ENCODE data around the gene CACHD1.

Gene CACHD1

DNA sequence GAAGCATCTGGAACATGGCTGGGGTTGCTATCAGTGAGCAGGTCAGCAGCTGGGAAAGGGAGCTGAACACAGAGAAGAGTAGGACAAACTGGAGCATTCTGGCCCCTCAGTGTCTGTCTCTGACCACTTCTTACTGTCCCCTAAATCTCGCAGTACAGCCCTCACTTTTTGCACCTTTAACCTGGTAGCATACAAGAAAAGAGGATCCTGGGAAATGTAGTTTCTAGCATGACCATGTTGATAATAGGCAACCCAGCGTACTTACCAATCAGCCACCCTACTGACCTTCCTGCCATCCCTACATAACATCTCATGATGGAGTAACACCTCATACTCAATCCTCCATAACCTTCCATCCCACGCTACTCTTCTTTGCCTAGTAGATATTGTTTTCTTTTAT, 175.8 kb downstream of the CACHD1 start:
- in situ Hi-C loops (cut with MboI; ENCODE audit: low sequenced_read_pairs), result no loop called here

DNA sequence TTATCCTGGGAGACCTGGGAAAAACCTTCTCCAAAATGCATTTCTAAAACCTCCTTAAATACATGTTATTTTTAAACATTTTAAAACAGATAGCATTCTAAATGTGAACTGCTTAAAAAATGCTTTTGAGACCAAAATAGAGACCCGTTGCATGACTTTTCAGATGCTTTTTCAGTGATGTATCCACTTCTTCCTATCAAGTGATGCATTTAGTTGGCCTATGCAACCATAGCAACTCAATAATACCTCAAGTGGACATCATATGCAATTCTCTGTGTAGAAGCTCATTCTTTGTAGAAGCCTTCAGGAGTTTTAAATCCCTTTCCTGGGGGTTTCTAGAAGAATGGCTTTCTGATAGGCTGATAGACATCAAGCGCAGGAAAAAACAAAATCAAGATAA, 180.5 kb downstream of the CACHD1 start:
- in situ Hi-C loops (cut with MboI; ENCODE audit: low sequenced_read_pairs), result no loop called here

DNA sequence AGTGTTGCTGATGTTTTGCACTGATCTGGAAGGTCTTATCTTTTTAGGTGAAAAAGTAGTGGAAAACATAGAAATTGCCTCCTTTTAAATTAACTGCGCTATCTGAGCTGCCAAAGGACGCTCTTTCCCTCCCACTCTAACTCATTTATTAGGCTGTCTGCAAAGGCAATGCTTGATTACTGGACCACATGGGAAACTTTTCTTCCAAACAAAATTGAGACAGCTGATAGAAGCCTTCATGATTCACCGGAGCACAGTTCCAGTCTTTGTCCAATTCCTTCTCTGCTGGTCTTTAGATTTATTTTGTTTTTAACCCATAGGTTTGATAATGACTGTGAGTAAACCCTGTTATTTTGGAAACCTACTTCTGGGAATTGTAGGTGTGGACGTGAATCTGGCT, 181.9 kb downstream of the CACHD1 start:
- in situ Hi-C loops (cut with MboI; ENCODE audit: low sequenced_read_pairs), result no loop called here

DNA sequence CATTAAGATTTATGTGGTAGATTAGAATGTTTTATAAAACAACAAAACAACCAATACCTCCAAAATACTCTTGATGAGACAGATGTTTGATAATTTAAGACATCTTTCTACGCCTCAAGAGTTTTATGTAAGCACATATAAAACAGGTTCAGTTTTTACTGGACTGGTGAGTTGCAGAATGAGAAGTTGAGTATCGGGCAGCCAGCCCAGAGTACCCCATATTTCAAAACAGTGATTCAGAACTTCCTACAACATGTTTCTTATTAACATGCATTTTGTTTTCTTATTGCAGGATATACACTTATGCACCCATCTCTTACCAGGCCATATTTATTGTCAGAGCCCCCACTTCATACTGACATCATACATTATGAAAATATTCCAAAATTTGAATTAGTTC, 183.5 kb downstream of the CACHD1 start:
- in situ Hi-C loops (cut with MboI; ENCODE audit: low sequenced_read_pairs), result no loop called here

DNA sequence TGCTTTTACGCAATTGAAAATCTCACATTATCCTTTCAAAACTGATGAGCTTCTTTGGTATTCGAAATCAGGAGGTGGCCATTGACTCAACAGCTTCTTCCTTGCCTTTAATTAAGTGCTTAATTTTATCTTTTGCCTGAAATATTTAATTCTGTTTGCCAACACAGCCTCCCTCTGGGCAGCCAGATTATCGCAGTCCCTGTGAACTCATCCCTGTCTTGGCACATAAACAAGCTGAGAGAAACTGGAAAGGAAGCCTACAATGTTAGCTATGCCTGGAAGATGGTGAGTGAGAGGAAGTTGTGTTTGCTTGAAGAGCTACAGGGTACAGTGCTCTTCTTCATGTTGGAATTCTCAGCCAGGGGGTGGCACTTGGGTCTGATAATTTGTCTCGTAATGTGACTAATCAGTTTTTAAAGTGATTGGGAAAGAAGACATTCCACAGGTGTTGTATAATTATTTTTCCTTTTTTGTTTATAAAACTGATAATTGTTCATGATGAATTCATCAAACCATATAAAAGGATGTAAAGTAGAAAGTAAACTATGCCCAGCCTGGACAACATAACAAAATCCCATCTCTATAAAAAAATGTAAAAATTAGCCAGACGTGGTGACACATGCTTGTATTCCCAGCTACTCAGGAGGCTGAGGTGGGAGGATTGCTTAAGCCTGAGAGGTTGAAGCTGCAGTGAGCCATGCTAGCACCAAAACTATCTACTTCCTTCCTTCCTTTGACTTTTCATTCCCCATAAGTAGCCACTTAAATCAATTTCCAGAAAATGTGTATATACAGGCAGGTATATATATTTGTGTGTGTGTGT, 184.8 kb downstream of the CACHD1 start:
- in situ Hi-C loops (cut with MboI; ENCODE audit: low sequenced_read_pairs), result no loop called here

DNA sequence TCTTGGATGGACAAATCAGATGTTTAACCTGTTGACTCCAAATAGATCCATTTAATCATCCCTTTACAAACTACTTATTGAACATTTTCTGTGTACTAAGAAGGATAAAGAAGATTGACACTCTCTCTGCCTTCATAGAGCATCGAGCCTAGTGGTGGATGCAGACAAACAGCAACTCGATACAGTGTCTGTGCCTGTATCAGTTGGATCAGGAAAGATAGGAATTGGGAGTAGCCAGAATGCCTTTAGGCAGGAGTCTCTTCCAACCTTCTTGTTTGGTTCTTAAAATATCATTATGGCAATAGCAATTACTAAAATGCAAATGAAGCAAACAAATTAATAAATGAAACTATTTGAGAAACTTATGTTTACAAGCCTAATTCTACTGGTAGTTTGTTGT, 185.9 kb downstream of the CACHD1 start:
- in situ Hi-C loops (cut with MboI; ENCODE audit: low sequenced_read_pairs), result no loop called here

DNA sequence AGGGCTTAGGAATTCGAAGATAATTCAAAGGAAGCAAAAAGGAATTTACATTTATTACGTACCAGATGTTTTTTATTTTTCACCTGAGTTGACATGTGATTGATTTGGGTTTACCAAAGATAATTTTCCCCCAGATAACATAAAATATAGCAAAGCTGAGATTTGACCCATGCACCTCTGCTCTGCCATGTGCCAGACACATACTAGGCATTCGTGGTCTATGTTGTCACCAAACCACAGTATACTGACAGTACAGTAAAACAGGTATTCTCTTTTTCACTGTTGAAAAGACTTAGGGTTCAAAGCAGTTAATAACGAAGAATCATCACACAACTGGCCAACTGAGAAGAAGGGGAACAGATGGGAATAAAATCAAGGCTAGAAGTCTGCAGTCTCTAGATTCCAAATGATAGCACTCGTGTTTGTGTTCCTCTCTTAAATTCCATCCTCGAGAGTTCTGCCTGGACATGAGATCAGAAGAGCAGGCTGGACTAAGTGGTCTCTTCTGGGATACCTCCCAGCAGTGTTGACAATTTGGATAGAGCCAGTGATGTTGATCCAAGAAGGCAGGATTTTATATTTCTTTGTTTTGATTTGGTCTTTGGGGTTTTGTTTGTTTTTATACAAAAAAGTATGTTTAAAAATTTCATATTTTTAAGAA, 189.7 kb downstream of the CACHD1 start:
- in situ Hi-C loops (cut with MboI; ENCODE audit: low sequenced_read_pairs), result no loop called here

DNA sequence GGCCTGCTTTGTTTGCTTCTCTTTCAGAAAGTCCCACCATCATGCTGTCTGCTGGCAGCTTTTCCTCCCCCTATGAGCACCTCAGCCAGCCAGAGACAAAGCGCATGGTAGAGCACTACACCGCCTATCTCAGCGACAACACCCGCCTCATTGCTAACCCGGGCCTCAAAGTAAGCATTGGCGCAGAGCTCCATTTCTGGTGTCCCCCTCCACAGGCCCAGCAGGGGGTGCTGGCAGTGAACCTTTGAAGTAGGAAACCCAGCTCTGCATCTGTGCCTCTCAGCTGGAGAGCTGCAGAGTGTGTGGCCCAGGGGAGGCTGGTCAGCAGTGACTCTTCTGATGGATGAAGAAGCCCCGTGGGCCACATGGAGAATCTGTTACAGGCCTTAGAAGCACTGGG, 193.7 kb downstream of the CACHD1 start:
- in situ Hi-C loops (cut with MboI; ENCODE audit: low sequenced_read_pairs), result no loop called here

DNA sequence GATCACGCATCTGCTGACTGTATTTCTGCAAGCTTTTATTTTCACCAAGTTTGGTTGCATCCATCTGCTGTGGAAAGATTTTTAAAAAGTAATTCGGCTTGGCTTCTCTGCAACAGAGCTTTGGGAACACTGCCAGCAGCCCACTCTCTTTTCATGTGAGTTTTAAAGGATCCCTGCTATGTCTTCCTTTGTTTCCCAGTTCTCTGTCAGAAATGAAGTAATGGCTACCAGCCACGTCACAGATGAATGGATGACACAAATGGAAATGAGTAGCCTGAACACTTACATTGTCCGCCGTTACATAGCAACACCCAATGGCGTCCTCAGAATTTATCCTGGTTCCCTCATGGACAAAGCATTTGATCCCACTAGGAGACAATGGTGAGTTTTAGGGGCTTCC, 194.4 kb downstream of the CACHD1 start:
- in situ Hi-C loops (cut with MboI; ENCODE audit: low sequenced_read_pairs), result no loop called here

DNA sequence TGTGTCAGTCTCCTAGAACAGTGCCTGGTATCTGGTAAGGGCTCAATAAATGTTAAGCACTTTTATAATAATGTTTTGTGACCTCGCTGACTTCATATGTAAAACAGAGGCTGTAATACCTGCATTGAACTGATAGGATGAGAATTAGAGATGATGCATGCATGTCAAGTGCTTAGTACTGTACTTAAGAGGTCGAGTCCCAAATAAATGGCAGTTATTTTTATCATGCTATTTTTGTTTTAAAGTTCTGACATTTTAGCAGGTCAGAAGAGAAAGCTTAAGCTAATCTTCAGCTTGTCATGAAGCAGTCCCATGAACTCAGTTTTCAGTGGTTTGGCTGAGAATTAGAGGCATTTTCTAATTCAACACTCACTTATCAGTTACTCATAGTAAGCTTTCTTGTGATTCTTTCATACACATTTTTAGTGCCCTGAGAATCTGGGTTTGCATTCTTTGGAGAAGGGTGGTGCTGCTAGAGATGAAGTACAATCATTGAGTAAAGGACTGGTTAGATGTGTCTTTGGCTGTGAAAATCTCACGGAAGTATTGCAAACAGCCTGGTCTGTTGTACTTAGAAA, 199.3 kb downstream of the CACHD1 start:
- in situ Hi-C loops (cut with MboI; ENCODE audit: low sequenced_read_pairs), result no loop called here

DNA sequence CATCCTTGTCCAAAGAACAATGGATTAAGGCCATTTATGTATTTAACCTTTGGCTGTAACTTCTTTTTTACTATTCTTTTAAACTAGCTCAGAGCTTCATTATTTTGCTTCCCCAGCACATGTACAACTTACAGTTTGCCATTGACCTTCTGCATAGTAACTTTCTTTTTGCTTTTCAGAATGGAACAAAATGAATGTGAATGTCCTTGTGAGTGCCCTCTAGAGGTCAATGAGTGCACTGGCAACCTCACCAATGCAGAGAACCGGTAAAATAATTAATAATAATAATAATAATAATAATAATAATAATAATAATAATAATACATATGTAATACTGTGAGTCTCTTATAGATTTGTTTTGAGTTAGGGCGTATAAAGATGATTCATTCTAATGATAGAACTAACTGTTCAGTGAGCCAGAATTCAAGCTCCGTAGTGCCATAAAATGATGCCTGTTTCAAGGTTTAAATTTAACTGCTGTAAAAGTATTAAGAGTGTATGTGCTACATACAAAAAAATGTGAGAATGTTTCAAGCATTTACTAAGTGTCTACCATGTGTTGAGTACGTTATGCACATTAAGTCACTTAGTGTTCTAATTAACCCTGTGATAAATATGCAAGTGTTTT, 205.9 kb downstream of the CACHD1 start:
- in situ Hi-C loops (cut with MboI; ENCODE audit: low sequenced_read_pairs), result no loop called here

DNA sequence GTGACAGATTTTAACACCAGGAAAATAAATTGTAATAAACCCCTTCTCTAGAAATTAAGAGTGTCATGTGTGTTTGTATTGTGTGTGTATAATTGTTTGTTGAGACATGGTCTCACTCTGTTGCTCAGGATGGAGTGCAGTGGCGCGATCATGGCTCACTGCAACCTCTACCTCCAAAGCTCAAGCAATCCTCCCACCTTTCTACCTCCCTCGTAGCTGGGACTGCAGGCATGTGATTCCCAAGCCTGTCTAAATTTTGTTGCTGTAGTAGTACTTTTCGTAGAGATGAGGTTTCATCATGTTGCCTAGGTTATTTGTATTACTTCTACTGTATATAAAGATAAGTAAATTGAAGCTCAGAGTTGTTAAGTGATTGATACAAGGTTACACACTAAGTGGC, 206.5 kb downstream of the CACHD1 start:
- in situ Hi-C loops (cut with MboI; ENCODE audit: low sequenced_read_pairs), result no loop called here

DNA sequence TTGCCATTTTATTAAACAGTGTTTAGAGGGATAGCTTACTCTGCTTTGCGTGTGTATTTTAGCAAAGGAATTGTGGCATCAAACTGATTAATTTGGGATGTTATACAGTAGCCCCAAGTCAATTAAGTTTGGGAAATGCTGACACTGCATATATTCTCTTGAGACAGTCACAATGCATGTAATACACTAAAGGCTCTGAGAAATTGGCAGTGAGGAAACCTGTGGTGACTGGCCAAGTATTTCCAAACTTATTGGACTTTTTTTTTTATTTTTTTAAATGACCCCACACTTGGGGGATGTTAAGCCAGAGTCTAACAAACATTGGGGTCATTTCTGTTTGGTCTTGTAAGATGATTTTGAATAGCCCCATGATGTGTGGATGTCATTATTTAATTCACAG, 207.6 kb downstream of the CACHD1 start:
- in situ Hi-C loops (cut with MboI; ENCODE audit: low sequenced_read_pairs), result no loop called here

DNA sequence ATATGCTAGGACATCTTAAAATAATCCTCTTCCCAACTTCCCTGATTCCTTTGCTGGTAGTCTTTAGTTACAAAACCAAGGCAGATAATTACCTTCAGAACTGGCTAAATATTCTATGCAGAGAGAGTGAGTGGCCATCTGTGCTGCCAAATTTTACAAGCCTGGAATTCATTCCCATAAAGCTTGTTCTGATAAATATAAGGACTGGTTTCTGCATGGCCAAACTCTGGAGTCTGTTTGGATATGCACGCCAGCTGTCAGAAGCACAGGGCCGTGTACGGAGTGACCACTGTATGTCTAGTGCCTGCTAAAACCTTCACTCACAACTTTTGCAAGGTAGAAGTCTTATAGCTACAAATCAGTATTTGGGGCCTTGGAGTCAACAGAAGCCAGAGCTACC, 208.4 kb downstream of the CACHD1 start:
- in situ Hi-C loops (cut with MboI; ENCODE audit: low sequenced_read_pairs), result no loop called here

DNA sequence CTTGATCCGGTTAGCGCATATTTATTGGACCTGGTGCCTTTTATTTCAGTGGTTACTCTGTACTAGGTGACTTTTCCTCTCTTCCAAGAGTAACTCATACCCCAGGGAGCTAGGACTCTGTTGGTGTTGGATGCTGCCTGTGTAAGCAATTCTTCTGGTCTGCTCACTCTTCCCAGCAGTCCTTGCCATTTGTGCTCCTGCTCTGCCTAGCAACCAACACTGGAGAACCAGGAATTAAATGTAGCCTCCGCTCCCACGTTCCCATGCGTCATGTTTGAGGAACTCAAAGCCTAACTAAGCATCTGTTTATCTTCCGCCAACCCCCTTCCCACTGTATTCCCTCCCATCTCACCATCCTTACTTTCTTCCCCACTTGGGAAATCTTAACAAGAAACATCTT, 209.2 kb downstream of the CACHD1 start:
- in situ Hi-C loops (cut with MboI; ENCODE audit: low sequenced_read_pairs), result no loop called here

DNA sequence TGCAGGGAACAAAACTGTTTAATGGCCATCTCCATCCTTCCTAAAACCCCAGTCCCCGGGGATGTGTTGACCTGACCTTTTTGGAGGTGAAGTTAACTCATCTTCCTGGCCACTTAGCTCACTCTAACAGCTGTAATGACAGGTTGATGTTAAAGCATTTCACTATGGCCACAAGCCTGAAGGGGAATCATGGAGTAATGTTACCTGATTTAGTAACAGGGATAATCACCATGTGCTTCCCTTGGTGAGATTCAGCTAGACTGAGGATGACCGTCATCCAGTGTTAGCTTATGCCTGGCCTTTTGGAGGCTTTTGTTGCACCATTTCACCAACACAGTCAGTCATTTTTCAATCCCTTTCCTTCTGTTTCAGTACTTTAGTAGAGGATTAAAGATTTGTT, 210.7 kb downstream of the CACHD1 start:
- in situ Hi-C loops (cut with MboI; ENCODE audit: low sequenced_read_pairs), result no loop called here

DNA sequence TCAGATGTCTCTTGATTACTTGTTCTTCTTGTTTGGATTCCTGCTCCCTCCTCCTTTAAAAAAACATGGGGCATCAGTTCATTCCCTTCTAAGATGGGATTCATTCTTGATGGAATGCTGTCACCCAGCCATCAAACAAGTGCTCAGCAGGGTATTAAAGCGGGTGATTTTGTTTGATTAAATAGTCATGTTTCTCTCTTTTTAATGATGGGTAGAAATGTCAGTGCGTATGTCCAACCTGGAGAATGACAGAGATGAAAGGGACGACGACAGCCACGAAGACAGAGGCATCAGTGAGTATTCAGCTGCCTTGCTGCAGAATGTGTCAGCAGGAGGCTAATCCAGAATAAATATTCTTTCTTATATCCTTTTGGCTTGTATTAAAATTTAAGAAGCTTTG, 211.1 kb downstream of the CACHD1 start:
- in situ Hi-C loops (cut with MboI; ENCODE audit: low sequenced_read_pairs), result no loop called here

DNA sequence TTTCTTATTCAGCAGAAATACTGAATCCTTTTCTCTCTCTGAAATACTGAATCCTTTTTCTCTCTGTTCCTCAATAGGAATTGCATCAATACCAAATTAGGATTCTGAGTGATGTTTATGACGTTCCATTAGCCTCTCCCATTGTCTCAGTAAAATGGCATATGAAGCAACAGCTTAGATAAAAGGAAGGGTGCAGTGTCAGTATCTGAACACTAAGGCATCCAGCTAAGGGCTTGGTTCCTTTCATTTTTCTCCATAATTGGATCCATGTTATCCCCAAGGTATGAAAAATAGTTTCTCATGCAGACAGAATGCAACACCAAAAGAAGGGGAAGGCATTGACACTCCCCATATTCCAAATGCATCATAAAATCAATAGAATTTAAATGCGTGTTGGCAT, 213.5 kb downstream of the CACHD1 start:
- in situ Hi-C loops (cut with MboI; ENCODE audit: low sequenced_read_pairs), result no loop called here

DNA sequence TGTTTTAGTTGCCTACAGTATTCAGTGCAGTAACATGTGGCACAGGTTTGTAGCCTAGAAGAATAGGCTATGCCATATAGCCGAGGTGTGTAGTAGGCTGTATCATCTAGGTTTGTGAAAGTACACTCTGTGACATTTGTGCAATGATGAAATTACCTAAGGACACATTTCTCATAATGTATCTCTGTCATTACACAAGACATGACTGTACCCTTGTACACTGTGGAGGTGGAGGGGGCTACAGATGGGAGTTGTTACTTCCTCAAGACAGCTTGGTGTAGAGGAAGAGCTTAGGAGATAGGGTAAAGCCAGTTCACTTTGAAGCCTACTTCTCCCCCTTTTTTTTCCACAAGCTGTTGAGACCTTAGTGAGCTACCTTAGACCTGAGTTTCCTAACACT, 215.3 kb downstream of the CACHD1 start:
- in situ Hi-C loops (cut with MboI; ENCODE audit: low sequenced_read_pairs), result no loop called here

DNA sequence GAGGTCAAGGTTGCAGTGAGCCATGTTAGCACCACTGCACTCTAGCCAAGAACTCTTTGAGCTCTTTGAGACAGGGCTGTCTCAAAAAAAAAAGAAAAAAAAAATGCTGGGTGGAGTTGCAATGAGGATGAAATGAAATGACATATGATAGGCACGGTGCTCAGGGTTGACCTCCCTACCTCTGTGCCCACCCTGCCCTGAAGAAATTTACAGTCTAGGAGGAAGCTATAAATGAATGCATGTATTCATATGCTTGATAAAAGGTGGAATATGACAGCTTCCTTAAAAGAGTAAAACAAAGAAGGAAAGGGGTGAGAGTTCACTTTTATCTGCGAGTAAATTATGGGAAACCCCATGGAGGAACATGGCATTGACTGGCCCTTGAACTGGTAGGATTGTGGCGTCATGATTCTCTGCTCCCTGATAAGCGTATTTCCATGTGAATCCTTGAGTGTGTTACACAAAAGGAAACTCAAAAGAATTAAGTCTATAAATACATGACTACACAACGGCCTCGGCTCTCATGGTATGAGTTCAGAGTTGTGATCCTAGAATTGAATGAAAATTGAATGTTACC, 215.9 kb downstream of the CACHD1 start:
- in situ Hi-C loops (cut with MboI; ENCODE audit: low sequenced_read_pairs), result no loop called here

Data from hTERT RPE-1 (cell line).